ENCODE results near the gene UBE2I. TPM values are rescaled to one million over a fixed set of nuclear protein-coding genes. Genes with fewer than 3 reads are reported as not detected.

The UBE2I gene
- polyA plus RNA-seq, 2 of the 4 experiments (the other 2 are of a cell fraction), result 170 to 208 TPM

DNA sequence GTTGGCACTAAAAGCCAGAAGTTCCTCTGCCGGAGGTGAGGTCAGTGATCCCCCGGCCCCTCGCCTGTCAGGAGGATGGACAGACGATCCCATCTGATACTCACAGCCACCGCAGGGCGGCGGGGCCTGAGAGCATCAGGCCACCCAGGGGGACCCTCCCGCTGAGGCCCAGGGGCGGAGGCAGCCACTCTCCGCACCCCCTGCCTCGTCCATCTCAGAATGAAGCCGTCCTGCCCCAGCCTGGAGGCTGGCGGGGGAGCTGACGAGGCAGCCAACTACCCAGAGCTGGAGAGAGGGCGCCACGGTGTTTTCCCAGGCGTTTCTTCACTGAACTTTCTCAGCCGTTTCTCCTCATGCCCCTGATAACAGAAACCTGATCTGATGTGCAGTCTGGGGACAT lies 31.0 kb upstream of the UBE2I start:
- Histone ChIP-seq H3K4me2 (no peak overlapping the region), H3K4me3 (no peak overlapping the region), H3K4me1 (no peaks in the 10 kb centered on the region), H3K27ac (no peak overlapping the region), H3K9me3 (no peaks in the 10 kb centered on the region)
- ChIA-PET CTCF (interaction anchor here (0.7 to 1.3 kb wide), 2 partner anchors 8 to 47 kb away, joined by 3 to 4 read pairs; no protein-coding TSS in a partner anchor), POLR2A (no interaction called here)
- FAIRE-seq, result no peak
- DNase-seq (ENCODE audit: low read depth in 1 of 2, low spot score in 1 of 2), result no peak
- 34% methylated on average over 7 of the region's 18 CpGs for WGBS (ENCODE audit: missing lambda C conversion rate)
- TF ChIP-seq HEYL (CRISPR knock-in tag; IDR thresholded peaks at IDR 0.05), result no peak
- no peak for TF ChIP-seq CHD4 (IDR thresholded peaks at IDR 0.05; ENCODE audit: borderline replicate concordance)
- TF ChIP-seq, protein P1, sequence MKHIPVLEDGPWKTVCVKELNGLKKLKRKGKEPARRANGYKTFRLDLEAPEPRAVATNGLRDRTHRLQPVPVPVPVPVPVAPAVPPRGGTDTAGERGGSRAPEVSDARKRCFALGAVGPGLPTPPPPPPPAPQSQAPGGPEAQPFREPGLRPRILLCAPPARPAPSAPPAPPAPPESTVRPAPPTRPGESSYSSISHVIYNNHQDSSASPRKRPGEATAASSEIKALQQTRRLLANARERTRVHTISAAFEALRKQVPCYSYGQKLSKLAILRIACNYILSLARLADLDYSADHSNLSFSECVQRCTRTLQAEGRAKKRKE (CRISPR knock-in tag; IDR thresholded peaks at IDR 0.05; ENCODE audit: low read depth), result no peak
- TF ChIP-seq NFE2L2 (conservative IDR thresholded peaks at IDR 0.05; ENCODE audit: low read length), result no peak
- no peak for TF ChIP-seq GATA3 (IDR thresholded peaks at IDR 0.05; ENCODE audit: borderline replicate concordance)
- TF ChIP-seq JUN (IDR thresholded peaks at IDR 0.05), result no peak
- TF ChIP-seq, protein P2, sequence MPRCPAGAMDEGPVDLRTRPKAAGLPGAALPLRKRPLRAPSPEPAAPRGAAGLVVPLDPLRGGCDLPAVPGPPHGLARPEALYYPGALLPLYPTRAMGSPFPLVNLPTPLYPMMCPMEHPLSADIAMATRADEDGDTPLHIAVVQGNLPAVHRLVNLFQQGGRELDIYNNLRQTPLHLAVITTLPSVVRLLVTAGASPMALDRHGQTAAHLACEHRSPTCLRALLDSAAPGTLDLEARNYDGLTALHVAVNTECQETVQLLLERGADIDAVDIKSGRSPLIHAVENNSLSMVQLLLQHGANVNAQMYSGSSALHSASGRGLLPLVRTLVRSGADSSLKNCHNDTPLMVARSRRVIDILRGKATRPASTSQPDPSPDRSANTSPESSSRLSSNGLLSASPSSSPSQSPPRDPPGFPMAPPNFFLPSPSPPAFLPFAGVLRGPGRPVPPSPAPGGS (IDR thresholded peaks at IDR 0.05), result no peak
- no peak for TF ChIP-seq MAZ (IDR thresholded peaks at IDR 0.05; ENCODE audit: borderline replicate concordance, low read depth, low read length)
- no peak for TF ChIP-seq FOSB (CRISPR knock-in tag; IDR thresholded peaks at IDR 0.05)
- no peak for TF ChIP-seq BHLHE40 (IDR thresholded peaks at IDR 0.05; ENCODE audit: low read depth, low read length)
- no peak for TF ChIP-seq FOXS1 (CRISPR knock-in tag; IDR thresholded peaks at IDR 0.05)
- TF ChIP-seq CBX8 (IDR thresholded peaks at IDR 0.05), result no peak
- TF ChIP-seq HOXB5 (CRISPR knock-in tag; IDR thresholded peaks at IDR 0.05), result no peak
- TF ChIP-seq PHF8 (IDR thresholded peaks at IDR 0.05; ENCODE audit: borderline replicate concordance, low read depth), result no peak
- TF ChIP-seq RARB (CRISPR knock-in tag; IDR thresholded peaks at IDR 0.05), result no peak
- no peak for TF ChIP-seq ZC3H11A (IDR thresholded peaks at IDR 0.05)
- TF ChIP-seq, protein P3, sequence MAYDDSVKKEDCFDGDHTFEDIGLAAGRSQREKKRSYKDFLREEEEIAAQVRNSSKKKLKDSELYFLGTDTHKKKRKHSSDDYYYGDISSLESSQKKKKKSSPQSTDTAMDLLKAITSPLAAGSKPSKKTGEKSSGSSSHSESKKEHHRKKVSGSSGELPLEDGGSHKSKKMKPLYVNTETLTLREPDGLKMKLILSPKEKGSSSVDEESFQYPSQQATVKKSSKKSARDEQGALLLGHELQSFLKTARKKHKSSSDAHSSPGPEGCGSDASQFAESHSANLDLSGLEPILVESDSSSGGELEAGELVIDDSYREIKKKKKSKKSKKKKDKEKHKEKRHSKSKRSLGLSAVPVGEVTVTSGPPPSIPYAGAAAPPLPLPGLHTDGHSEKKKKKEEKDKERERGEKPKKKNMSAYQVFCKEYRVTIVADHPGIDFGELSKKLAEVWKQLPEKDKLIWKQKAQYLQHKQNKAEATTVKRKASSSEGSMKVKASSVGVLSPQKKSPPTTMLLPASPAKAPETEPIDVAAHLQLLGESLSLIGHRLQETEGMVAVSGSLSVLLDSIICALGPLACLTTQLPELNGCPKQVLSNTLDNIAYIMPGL (CRISPR knock-in tag; IDR thresholded peaks at IDR 0.05; ENCODE audit: borderline replicate concordance), result no peak
- no peak for TF ChIP-seq RCOR1 (IDR thresholded peaks at IDR 0.05; ENCODE audit: low read depth, low read length)
- TF ChIP-seq RNF2 (IDR thresholded peaks at IDR 0.05; ENCODE audit: borderline replicate concordance, low read depth), result no peak
- ATAC-seq, result peak; percentile 16 to 53; a peak in 3 of 6 replicates

DNA sequence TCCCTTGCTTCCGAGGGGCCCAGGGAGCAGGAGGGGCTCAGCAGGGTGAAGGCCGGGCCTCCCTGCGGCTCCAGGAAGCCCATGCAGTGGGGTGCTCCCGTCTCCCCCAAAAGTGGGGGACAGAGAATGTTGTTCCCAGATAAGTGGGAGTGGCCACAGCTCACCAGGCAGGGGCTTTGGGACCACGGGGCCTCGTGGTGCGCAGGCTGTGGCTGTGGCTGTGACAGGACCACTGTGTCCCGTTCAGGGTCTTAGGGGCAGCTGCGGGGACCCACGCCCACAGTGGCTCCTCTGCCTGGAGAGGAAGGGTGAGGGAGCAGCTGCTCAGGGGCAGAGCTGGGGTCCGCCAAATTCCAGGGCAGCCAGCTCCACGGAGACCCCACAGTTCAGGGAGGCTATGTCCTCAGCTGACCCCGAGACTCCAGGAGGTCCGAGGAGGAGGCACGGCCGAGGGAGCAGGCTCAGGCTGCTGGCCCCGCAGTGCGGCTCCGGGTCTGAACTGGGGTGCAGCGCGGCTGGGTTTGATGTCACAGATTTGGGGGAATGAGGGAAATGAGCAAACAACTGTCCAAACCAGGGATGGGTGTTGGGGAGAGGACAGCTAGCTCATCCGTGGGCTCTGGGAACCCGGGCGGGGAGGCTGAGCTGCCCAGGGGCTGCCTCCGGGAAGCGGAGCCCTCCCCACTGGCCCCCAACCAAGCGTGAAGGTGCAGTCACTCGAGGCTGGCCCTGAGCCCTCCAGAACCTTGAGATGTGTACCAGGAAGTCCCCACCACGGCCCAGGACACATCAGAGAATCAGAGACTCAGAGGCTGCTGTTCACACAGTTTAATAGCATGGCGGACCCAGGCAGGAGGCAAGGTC lies 30.1 kb upstream of the UBE2I start:
- H3K4me1 ChIP-seq, result no peaks in the 10 kb centered on the region
- POLR2A ChIA-PET, result no interaction called here
- H3K9me3 ChIP-seq, result no peaks in the 10 kb centered on the region
- ATAC-seq (no peak), DNase-seq (ENCODE audit: low read depth in 1 of 2, low spot score in 1 of 2) (no peak), FAIRE-seq (no peak)
- TF ChIP-seq GATA3 (IDR thresholded peaks at IDR 0.05; ENCODE audit: borderline replicate concordance), result no peak
- TF ChIP-seq BHLHE40 (IDR thresholded peaks at IDR 0.05; ENCODE audit: low read depth, low read length), result no peak
- no peak overlapping the region for H3K4me3 ChIP-seq
- no peak overlapping the region for H3K4me2 ChIP-seq
- H3K27ac ChIP-seq, result no peak overlapping the region
- WGBS (ENCODE audit: missing lambda C conversion rate), result 81% methylated on average over 20 of the region's 30 CpGs
- CTCF ChIA-PET, result interaction anchor here (0.7 to 1.2 kb wide), 3 partner anchors 9 to 223 kb away, joined by 3 to 7 read pairs (median 3); no protein-coding TSS in a partner anchor
